GM19455 (cell line): Measurements from ENCODE around the gene CTLA4.
A peak's percentile ranks its signal among the peaks of the same experiment; 100 is the strongest.

ENCODE experiments used
- ATAC-seq: cut with Tn5 transposase; IDR thresholded peaks from one replicate; pipeline ENCODE4 v1.9.1; 2021; ENCODE audit not compliant: unreplicated experiment

The CTLA4 gene

DNA sequence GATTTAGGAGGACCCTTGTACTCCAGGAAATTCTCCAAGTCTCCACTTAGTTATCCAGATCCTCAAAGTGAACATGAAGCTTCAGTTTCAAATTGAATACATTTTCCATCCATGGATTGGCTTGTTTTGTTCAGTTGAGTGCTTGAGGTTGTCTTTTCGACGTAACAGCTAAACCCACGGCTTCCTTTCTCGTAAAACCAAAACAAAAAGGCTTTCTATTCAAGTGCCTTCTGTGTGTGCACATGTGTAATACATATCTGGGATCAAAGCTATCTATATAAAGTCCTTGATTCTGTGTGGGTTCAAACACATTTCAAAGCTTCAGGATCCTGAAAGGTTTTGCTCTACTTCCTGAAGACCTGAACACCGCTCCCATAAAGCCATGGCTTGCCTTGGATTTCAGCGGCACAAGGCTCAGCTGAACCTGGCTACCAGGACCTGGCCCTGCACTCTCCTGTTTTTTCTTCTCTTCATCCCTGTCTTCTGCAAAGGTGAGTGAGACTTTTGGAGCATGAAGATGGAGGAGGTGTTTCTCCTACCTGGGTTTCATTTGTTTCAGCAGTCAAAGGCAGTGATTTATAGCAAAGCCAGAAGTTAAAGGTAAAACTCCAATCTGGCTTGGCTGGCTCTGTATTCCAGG, at the start of gene CTLA4:
CTLA4 (plus strand) TSS at position 211 of the 640 bp plus-strand sequence; CDS start at position 383, 172 bp downstream.
- no peak for ATAC-seq

DNA sequence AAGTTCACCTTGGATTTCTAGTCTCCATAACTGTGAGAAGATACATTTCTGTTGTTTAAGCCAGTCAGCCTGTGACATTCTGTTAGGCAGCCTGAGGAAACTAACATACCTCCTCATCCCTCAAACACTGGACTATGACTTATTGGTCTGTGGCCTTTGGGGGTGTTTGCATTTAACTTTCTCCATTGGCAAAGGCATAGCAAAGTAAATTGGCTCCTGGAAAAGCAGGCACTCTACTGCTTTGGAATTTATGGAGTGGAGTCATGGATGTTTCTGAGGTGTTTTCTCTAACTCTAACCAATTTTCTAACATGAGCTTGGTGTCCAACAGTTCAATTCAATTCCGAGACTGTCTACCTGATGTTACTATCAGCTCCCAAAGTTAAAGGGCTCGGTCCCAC, 48.9 kb upstream of the CTLA4 start:
- no peak for ATAC-seq

DNA sequence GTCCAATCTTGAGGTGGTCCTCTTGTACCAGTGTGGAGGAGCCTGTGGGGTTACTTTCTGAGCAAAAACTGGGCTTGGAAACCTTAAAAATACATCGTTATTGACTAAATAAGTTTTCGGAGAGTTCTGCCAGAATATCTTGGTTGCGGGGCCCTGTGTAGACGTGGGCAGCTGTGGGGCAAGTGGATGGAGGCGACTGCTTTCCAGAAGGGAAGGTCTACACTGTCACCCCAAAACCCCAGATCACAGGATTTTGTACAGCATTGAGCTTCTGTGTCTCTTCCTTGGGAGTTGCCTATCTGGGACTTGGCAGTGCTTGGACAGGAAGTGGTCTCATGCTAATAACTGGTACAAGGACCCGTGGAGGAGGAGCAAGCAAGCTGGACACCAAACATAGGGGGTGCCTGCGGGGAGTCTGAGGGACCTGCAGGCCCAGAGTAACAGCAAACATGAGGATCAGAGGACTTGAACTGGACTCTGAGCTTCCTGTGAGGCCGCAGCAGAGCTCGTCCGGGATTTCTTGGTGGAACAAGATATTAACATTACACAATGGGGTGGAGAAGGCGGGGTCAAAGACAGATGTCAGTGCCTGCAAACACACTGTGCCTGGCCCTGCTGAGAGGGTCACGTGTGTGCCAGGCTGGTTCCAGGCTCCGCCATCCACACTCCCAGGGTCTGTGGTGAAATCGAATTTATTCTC, 48.0 kb upstream of the CTLA4 start:
- ATAC-seq: no peak

DNA sequence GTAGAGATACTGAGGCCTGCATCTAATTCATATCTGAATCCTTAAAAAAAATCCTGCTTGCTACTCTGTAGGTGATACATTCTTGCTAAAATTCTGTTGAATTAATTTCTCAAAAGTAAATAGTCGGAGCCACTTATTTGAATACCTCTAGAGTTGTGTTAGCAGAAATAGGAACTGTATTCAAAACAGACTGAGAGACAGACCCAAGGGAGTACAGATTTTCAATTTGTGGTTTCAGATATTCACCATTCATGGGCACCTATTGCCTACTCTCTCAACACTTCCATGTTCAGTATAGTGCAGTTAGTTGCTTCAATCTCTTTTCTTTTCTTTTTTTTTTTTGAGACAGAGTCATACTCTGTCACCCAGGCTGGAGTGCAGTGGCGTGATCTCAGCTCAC, 46.6 kb upstream of the CTLA4 start:
- peak; percentile 93 for ATAC-seq

DNA sequence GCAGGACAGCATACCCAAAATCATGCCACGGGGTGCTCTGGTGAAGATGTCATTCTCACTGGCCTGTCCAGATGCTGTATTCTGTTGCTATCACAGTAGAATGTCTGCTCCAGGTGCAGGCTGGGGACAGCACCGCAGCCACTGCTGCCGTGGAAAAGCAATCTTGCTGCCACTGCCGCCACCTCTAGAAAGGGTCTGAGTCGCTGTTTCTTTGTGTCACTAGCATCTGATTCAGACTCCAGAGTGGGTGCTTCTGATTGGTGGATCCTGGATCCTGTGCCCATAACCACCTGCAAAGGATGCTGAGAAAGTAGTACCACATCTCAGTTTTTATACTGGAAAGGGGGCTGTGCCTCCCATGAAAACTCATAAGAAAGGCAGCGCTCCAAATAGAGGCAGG, 45.3 kb upstream of the CTLA4 start:
- ATAC-seq: no peak

DNA sequence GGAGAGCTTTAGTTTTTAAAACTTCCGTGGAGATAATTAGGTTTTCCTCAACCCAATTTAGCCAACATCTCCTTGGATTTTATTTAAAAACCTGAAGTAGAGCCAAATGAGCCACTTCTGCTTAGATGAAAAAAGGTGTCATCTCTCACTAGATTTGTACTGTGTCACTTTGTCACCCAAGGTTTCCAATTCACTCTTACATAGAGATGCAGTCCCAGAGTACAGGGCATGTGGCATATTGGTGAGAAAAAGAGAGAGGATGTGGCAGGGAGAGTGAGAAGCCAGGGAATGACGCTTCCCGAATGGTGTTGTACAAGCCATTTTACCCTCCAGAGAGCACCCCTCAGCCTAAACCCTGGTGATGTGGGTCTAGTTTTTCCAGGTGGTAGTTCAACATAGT, 44.4 kb upstream of the CTLA4 start:
- no peak for ATAC-seq

DNA sequence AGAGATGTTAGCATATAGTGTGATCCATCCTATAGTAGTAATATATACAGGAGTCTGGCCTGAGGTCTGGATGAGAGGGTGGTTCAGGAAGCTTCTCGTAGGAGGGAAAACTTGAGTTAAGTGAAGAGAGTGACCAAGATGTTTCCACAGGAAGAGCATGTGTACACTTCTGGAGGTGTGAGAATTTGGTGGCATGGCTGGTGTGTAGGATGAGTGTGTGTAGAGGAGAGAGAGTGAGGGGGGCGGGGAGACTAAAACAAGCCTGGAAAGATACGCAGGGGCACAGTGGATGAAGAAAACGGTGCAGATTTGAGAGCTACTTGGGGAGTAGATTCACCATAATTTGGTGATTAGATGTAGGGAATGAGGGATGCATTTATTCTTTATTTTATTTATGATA, 43.5 kb upstream of the CTLA4 start:
- no peak for ATAC-seq

DNA sequence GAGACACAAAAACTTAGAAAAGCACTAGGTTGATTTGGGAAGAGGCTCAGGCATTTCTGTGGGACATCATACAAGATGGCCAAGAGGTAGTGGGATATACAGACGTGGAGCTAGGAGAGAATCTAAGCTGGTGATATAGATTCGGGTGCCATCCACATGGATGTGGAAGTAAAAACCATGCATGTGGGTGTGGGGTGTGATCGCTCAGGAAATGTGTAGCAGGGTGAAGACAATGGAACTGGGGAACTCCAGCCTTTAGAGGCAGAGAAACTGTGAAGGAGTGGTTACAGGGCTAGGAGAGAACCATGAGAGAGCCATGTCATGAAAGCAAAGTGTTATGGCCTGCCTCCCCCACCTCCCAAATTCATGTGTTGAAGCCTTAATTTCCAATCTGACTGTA, 43.0 kb upstream of the CTLA4 start:
- no peak for ATAC-seq

DNA sequence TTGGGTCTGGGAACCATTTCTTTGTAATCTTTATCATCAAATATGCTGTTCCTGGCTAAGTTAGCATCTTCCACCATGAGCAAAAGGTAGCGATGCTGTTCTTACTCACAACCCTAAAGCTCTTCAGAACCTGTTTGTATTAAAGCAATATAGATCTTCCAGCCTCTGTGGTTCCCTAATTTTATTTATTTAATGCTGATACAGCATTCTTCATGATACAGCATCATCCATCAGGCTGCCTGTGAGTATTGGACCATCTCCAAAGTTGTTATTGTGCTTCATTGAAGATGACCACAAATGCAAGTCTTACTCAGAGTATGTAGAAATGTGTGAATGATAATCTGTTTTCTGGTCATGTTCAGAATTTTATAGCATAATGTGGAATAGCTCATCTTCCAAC, 40.9 kb upstream of the CTLA4 start:
- no peak for ATAC-seq

DNA sequence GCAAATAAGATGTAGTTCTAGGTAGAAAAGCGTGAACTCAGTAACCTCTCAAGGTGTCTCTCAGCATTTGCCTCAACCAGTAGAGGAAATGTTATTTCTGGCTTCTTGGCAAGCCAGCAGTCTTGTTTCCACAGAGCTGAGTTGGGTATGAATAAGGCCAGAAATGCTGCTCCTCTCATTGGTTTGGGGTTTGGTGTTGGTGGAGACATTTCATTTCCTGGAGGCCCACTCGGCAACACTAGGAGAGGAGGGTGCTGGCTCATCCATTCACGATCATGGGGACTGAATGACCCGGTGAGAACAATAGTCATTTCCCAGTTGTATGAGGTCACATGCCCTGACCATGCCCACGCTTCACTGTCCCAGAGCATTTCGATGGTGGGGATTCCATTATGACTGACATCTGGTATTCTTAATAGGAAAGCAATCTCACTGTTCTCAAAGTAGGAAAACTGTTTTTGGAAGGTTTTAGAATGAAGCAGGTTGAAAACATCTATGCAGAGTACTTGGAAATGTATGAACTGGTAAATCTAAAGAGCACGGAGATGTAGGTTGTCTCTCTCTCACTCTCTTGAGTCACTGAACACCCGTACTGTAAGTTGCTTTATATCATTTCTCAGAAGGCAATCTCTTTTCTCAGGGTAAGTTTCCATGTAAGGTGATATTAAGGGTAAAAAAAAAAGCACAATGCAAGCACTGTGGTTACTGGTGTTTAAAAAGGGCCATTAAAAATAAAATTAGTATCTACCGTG, 37.1 kb upstream of the CTLA4 start:
- ATAC-seq: no peak

DNA sequence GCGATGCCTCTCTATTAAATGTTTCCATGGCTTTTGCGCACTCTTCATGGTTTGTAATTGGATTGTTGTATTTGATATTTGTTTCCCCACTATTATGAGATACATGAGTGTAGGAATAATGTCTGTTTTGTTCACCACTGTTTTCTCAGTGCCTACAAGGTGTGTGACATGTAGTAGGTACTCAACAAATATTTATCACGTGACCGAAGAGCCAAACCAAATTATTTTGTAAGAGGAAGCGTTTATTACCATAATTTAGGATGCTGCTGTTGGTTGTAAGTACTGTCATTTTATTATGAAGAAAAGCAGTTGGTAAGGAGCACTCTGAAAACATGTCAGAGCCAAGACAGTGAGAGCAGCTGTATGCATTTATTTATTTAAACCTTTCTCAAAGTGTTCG, 32.2 kb upstream of the CTLA4 start:
- ATAC-seq: no peak

DNA sequence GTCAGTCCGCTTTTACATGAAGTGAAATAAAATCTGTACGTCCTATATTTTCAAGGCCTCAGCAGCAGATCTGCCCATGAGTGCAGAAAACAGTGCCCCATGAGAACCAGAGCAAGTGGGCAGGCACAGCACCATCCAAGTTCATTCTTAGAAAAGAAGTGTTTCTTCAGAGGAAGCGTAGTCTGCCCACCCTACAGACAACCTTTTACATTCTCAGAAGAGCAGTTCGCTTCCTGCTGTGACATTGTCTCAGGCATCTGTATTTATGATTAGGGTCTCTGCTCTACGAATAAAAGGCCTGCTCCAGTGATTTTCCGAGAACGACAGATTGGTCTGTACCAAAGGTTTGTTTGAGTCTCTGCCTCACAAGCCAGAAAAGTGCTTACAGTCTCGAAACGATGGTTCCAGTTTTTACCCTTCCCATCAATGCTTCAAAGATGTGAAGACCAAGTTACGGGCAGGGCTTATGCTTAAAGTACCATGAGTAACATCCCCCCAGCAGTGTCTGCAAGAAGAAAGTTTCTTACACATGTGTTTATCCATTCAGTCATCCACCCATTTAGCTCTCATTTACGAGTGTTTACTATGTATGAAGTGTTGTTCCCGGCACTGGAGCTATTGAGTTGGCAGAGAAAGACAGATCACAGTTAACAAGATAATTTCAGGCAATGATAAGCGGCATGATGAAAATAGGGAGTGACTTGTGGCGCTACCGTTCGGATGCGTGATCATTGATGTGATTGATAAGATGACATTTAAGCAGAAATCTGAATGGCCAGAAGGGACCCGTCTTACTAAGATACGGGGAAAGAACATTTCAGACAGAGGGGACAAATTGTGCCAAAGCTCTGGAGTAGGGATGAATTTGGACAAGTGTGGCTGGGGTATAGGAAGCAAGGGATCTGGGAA, 31.4 kb upstream of the CTLA4 start:
- no peak for ATAC-seq

DNA sequence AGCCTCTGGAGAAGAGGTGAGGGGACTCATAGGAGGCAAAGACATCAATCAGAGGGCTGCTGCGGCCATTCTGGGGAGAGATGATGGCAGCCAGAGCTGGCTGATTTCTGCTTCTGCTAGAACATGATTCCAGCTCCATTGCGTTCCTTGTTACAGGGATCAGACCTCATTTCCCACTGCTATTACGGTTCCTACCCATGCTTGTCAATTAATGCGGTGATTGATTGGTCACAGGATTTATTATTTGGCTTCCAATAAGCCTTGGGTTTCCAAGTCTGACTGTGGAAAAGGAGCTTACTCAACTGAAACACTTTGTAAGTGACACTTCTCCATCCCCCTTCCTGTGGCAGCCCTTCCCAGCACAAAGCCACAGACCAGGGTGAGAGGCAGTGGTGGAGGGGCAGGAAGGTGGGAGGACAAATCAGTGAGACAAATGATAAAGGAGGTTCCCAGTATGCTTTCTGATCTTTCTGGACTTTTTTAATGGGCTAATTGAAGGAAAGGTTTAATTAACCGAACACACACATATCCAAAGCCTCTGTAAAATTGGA, 26.8 kb upstream of the CTLA4 start:
- no peak for ATAC-seq

DNA sequence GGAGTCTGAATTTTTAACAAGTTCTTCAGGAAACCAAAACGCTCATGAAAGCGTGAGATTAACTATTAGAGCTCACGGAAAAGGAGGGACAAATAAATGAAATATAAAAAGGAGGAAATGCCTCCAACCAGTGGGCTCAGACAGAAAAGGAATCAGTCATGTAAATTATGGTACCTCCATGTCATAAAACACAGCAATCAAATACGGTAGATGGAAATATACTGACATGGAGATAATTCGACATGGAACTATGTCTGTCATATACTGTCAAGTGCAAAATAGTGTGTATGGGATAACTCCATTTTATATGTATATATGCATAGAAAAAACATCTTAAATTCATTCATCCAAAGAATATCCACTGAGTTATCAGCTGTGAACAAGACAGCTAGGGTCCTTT, 25.9 kb upstream of the CTLA4 start:
- ATAC-seq: no peak

DNA sequence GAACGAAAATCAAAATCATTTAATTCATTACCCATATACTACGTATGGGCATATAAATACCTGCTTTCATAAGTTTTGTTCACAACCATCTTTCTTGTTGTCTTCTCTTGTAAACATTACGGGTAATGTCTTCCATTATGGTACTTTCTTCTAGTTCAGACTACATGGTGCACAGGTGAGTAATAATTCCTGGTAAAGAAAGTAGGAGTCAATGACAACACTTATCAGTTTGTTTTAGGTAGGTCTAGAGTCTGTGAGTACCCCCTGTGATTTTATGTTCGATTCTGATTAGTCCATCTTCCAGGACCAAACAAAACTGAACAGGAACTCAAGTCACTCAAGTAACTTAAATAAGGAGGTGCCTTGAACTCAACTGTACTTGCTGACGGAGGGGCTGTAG, 25.2 kb upstream of the CTLA4 start:
- no peak for ATAC-seq

DNA sequence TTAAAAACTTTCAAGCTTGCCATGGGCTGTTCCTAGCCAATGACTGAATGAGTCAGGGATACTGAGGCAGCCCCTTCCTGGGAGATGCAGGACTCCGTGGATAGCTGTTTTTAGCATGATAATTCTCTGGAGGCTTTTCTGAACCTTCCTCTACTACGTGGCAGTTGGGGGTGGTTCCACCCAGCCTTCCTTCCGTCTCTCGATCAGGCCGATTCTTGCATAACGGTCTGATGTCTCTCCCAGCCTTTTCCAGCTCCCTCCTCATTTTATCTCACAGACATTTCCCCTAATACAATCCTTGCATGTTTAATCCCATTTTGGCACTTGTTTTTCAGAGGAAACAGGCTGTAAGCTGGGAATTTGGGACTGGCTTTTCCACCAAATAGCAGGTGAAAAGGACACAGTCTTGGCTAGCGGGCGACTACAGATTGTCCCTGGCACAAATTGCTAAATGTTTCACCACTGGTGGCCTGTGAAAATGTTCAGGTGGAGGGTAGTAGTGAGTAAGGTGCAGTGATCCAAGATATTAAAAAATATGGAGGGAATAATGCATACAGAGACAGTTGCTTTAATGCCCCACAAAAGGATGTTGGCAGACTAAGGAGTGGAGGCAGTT, 21.0 kb upstream of the CTLA4 start:
- ATAC-seq: no peak

DNA sequence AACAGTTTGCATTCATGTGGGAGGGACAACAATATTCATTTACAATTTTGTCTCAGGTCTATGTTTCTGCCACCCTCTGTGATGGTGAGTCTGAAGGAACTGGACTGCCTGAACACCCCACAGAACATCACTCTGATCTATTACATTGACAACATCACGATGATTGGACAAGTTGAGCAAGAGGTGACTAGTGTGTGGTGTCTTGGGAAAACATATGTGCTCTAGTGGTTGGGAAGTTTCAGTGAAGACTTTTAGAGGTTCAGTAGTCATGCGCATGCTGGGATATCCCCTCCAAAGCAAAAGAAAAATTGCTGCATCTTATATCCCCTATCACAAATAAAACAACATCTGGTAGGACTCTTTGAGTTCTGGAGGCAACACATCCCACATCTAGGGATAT, 18.6 kb upstream of the CTLA4 start:
- ATAC-seq: no peak

DNA sequence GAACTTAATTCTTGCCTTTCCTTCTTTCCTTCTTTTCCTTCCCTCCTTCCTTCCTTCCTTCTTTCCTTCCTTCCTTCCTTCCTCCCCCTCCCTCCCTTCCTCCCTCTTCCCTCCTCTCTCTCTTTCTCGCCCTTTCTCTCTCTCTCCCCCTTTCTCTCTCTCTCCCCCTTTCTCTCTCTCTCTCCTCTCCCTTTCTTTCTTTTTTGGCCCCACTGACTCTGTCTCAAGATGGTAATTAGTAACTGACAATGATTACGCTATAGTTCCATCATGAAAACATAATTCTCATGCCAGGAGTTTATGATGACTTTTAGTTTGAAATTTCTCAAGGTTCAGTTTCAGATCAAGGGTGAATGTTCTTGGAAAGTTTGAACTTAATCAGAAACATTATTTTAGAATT, 14.8 kb upstream of the CTLA4 start:
- no peak for ATAC-seq

DNA sequence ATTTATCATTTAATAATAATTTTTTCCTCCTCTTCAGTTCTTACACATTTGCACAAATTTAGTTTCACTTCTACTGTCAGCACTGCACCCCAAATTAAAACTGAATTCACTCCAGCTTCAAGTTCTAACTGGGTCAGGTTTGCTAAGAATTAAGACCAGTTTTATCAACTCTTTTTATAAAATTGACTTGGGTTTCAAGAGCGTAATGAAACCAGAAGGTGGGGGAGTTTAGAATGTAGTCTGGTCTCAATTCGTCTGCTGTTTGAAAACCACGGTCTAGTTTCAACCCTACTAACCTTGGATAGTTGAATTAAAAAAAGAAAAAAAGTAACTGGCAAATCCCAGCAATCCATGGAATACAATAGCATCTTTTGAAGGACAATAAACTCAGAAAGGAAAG, 14.3 kb upstream of the CTLA4 start:
- ATAC-seq: no peak

DNA sequence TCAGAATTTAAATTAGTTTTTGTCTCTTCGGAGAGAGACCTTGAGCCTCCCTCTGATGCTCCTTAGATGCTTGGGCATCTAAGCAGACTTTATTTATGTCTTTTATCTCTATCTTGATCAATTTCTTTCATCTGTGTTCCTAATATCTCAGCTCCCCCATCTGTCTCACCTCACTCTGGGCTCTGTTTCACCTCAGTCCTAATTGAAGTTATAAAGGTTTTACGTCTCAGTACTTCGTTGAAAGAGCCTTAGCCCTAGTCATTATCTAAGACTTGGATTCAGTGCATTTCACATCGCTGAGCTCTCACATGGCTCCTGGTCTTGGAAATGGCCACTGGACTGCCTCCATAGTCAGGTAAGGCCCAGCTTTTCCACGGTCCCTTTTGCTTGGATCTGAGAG, 13.8 kb upstream of the CTLA4 start:
- no peak for ATAC-seq

DNA sequence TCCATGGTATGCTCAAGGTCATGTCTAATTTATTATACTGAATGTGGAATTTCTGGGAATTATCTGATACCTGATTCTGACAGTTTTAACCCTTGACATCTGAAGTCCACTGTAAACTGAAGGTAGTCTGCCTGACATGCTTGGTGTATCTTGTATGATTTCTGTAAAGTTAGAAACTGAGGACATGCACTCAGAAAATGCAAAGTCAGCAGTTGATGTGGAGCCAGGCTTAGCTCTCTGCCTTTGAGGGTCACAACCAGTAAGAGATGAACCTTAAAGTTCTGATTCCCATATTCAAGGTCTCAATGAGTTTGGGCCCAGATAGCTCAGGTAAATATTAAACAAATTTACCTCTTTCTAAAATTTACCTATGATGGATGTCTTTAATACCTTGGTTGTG, 12.3 kb upstream of the CTLA4 start:
- ATAC-seq: no peak
